GM21717 (cell line): Measurements from ENCODE around the gene DCXR.

Source experiments
- ATAC-seq: cut with Tn5 transposase; IDR thresholded peaks from one replicate; pipeline ENCODE4 v1.9.1; 2021; ENCODE audit warnings: mild to moderate bottlenecking, moderate library complexity; ENCODE audit not compliant: unreplicated experiment

DCXR gene

DNA sequence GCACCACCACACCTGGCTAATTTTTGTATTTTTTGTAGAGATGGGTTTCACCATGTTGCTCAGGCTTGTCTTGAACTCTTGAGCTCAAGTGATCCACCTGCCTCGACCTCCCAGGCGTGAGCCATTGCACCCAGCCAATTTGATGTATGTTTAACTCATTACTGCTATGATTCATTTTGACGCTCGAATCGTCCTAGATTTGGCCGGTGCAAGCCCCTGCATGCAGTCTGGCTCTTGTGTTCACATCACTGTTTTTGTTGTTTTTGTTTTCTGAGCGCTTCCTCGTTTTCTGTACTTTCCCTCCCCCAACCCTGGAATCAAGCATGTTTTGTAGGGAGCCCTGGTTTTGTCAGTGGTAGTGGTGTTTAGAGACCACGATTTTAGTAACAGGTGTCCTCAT lies 35.9 kb upstream of the DCXR start:
- no peak for ATAC-seq

DNA sequence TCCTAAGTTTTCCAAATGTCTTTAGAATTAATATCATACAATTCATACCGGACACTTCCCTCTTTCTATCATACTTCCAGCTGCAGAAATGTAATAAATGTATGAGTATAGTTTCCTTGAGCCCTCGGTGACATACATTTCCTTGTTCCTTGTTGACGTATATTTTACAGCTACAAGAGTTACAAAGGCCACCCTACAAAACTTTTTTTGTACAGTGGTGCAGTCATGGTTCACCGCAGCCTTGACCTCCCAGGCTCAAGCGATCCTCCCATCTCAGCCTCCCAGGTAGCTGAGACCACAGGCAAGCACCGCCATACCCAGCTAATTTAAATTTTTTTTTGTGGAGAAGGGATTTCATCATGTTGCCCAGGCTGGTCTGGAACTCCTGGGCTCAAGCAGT lies 35.3 kb upstream of the DCXR start:
- no peak for ATAC-seq

DNA sequence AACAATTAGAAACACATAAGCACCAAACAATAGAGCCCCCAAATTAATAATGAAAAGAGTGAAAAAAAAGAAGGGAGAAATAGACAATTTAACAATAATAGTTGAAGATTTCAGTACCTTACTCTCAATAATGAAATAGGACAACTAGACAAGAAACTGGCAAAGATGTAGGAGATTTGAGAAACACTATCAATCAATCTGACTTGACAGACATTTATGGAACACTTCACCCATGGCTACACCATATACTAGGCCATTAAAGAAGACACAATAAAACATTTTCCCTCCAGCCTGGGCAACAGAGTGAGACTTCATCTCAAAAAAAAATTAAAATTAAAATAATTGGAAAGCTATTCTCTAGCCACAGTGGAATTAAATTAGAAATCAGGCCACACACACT lies 33.1 kb upstream of the DCXR start:
- ATAC-seq, result no peak

DNA sequence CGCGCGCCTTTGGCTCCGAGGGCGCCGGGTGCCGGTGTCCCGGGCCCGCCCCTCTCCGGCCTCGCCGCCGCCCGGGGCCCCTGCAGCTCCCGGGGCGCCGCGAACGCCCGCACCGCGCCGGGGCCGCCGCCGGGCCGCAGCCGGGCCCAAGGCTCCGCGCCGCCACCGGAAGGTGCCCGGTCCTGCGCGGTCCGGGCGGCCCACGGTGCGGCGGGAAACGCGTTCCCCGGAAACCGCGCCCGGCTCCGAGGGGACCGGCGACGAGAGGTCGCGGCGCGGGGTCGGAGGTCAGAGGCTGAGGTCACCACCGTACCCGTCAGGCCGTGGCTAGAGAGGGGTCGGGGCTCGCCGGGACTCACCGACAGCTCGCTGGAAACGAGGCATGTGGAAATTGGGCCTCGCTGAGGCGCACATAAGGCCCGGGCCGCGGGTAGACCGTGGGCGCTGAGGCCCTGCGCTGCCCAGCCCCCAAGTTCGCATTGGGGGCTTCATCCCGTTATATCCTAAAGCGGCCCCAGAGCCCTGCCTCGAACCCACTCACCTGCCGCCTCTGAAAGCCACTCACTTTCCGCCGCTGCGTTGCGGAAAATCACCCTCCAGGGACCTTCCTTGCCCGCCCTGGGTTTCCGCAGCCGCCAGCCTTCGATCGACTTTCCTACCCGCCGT lies 28.3 kb upstream of the DCXR start, which contains the start of gene DUS1L:
Gene DUS1L (minus strand): TSS at position 167 of the 666 bp plus-strand sequence. CDS start 745 bp downstream, outside the sequence.
- no peak for ATAC-seq

DNA sequence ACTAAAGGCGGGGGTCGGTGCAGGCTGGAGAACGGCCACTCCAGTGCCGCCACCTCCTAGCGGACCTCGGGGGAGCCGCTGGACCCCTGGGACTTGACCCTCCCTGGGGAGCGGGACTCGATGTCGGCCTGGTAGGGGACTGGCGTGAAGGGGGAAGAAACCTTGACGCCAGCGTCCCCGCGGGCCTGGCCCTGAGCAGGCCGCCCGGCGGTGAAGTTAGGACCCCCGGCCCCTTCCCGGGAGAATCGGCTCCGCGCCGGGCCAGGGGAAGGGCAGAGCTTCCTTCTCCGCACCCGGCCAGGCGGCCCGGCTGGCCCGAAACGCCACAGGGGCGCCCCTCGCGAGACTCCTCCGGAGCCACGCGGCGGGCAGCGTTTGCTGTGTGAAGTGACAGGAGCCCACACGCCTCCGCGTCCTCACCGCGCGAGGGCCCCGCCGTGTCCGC lies 27.7 kb upstream of the DCXR start:
- ATAC-seq, result no peak

DNA sequence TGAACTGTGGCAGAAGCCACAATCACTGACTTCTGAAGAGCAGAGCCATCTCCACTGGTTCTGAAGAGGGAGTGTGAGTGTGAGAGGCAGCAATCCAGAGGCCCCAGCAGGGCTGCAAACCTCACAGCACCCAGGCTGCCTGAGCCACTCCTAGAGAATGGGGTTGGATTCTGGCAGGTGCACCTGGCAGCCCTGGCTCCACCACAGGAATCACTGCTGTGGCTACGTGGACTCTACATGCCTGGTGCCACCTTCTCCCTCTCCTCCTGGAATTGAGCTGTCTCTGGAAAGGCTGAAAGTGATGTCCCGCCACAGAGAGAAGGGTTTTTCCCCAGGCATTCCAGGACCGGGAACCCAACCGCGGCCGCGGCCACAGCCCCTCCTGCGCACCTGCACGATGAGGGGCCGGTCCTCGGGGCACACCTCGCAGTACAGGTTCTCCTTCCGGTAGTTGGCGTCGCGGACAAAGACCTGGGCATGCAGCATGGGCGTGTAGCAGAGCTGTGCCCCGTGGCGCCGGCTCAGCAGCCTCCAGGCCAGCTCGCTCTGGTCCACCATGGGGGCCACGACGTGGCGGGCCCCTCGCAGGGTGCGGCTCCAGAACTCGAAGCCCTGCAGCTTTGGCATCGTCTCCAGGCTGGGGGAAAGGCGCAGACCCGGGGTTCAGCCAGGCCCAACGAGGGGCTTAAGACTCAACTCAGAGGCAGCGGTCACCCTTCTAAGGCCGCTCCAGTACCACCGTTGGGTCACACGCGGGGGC lies 27.1 kb upstream of the DCXR start:
- ATAC-seq, result no peak

DNA sequence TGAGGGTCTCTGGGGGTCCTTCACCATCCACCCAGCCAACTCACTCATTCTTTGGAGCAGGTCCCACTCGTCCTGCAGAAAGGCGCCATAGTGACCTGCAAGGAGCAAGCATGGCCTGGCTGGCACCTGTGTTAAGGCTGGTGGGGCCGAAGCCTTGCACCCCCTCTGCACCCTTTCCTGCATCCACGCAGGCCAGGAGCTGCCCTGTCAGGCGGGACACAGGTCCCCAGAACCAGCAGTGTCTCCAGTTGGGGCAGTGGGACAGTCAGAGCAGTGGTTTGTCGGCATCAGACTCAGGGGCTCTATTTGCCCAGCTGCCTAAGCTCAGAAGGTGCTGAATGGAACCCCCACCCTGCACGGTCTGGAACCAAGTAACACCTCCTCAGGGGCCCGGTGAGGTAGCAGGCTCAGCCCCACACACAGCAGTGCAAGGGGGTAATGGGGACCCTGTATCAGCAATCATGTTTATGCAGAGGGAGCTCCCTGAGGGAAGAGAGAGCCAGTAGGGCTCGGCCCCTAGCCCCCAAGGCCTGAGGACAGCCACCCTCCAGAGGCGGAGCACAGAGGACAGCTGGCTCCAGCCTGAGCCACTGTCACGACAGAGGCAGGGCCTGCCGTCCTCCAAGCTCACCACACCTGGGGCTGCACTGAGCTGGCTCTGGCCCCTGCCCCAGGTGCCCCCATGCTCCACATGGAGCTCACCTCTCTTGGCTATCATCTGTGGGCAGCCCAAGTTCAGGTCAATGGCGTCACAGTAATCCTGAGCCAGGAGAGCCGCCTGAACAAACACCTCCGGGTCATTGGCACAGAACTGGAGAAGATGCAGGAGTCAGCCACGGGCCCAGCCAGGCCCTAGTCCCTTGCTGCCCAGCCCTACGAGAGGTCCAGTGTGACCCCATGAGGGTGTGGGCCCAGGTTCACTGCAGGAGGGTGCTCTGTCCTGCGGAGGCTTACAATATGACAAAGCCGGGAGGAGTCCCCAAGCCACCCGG lies 26.2 kb upstream of the DCXR start:
- no peak for ATAC-seq

DNA sequence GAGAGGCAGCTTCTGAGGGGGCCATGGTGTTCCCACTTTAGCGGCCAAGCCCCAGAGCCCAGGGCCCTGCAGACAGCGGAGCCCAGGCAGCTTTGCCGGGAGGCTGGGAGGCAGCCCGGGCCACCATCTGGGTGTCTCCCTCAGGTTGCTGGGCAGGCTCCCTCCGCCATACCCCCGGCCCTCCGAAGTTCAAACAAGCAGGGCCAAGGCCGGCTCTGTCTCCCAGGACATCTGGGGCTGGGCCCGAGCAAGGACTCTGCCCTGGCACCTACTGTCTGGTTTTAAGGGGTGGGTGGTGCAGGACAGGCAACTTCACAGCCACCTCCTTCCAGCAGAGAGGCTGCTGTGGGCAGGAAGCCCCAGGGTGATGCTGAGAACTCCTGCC lies 25.5 kb upstream of the DCXR start:
- no peak for ATAC-seq

DNA sequence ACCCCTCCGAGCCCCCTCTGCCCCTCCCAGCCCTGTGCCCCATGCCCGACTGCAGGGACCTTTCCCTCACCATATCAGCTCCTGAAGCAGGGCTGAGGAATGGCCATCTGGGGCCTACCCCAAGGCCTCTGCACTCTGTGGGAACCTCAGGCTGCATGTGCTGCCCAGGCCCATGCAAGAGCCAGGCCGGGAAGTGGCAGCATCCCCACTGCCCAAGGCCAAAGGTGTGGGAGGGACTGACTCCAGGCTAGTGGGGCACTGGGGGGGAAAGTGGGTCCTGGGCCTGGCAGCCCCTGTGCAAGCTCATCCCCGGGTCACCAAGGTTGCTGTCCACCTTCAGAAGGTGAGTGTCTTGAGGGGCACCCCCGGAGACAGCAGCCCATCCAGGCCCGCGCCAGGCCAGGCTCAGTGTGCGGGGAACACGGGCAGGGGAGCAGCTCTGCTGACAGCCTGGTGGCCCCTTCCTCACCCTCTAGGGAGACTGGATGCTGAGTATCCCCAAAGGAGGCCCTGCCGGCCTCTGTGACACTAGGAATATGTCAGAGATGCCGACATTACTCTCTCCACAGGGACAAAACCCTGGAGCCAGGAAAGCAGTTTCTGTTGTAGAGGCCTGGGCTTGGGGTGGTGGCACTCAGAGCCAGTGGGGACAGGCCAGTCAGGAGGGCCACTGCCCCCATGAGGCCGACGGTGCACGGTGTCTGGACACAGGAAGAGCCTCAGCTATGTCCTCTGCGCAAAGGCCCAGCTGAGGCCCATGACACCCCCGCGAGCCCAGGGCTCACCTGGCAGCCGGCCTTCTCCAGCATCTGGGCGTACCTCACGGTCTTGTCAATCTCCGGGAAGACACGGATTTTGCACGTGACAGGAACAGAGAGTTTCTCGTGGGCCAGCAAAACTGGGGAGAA lies 24.8 kb upstream of the DCXR start:
- ATAC-seq, result no peak

DNA sequence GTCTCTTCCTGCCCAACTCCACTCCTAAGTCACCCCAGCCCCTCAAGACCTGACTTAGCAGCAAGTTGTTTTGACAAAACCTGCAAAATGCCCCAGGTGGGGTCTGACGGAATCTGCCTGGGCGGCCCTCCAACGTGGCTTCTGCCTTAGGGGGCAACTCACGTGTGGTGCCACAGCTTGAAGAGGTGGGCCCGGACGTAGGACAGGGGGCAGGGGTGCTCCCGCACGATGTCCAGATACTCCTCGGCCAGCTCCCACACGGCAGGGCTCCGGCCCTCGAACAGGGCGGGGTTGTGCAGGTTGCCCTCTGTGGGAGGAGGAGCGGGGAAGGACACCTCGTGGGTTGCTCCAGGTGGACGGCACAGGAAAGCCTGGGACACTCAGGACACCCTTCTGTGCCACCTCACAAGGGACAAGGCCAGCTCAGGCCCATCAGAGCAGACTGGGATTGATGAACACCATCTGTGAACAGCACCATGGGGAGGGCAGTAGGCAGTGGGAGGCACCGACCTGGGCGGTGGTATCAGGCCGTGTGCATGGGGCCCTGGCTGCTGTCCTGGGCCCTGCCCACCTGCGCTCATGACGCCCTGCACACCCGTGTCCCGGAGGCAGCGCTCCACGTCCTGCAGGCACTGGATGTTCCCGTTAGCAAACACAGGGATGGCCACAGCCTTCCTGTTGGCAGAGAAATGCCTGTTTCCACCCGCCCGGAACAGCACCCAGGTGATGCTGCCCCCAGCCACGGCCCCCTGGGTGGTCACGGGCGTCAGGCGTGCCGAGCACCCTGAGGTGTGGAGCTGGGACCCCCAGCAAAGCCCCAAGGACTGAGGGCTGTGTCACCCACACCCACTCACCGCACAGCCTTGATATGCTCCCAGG lies 23.8 kb upstream of the DCXR start:
- no peak for ATAC-seq

DNA sequence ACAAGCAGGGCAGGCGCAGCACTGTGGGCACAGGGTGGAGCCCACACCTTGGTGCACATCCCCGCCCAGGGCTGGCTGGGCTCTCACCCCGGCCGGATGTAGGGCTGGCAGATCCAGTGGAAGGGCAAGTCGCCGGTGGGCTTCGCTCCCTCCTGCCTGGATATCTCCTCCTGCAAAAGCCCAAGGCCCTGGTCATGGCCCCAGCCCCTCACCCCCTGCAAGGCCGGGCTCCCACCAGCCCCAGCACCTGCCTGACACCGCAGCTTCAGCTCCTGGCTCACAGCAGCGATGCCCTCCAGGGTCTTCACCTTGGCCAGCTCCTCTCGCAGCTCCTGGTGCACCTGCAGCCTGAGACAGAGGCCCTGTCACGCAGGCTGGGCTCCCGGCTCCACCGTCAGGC lies 23.1 kb upstream of the DCXR start:
- ATAC-seq, result no peak

DNA sequence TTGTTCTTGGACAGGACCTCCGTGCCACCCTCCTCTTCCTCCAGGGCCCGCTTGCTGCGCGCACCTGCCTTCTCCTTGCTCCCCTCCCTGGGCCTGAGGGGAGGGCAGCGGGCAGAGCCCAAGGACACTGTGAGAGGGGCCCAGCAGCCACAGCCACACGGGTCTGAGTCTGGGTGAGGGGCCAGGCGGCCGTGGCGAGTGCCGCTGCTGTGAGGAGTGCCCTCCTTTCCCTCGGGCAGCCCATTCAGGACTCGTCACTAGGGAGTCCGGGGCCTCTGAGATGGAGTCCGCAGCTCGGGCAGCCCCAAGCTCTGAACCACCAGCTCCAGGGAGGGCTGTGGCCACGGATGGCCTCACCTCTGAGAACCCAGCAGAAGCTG lies 22.5 kb upstream of the DCXR start:
- ATAC-seq, result no peak

DNA sequence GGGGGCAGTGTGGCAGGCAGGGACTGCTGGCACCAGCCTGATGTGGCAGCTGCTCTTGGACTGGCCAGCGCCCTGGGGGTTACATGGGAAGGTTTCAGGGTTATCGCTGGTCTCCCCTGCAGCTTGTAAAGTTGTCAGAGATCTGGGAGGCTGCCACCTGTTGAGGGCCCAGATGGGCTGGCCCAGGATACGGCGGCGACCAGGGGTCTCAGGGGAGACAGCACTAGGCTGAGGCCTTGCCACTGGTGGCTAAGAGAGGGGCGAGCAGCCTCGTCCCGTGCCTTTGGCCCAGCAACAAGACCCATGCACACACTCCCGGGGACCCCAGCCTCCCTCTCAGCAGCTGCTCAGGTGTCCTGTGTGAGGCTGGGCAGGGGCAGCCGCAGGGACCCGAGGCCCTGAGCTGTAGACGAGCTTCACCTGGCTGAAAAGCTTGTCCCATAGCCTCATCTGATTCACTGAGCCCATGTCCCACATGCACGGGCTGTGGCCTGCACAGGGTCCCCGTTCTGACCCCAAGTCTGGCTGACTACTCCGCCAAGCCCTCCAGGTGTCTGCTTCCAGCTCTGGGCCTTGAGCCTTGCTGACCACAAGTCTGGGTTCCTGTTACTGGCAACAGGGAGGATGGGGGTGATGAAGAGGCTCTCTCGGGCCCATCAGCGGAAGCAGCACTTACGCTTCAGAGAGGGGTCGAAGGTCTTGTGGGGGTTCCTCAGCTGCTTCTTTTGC lies 21.9 kb upstream of the DCXR start:
- ATAC-seq, result no peak

DNA sequence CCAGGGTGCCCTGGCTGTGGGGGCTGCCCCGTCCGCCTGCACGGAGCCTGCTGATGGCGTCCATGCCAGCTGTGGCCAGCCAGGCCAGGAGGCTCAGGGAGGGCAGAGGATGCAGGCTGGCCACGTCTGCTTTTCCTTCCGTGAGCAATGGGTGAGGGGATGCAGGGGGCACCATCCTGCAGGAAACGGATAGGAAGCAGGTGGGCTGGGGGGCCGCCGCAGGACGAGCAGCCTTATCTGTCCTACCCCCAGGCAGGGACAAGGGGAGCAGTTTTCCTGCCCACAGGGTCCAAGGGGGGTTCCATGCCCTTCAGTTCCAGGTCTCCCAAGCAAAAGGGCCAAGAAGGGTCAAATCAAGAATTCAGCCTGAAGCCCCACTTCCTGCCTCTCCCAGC lies 21.4 kb upstream of the DCXR start:
- no peak for ATAC-seq

DNA sequence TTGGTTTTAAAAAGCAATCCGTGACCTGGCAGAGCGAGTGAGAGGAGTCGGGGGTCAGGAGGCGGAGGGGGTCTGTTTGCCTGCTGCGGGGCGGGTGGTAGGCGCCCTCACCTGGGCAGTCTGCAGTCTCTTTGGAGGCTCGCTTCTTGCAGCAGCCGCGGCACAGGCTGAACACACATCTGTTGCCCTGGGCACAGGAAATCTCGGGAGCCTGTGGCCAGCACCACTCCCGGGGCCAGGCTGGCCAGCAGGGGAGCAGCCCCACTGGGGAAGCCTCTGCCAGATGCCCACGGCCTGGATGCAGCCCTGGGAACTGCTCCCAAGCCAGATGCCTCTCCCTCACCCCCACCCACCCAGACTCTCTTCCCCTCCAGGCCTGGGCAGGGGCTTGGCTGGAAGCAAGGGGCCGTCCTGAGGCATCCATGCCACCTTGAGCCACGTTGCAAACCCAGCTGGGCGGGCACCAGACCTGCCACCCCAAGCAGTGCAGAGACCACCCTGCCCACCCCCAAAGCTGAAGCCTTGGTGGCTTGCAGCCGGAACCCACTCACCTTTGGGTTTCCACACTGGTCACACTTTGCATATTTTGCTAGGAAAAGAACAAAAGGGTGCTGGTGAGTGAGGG lies 20.8 kb upstream of the DCXR start:
- no peak for ATAC-seq

DNA sequence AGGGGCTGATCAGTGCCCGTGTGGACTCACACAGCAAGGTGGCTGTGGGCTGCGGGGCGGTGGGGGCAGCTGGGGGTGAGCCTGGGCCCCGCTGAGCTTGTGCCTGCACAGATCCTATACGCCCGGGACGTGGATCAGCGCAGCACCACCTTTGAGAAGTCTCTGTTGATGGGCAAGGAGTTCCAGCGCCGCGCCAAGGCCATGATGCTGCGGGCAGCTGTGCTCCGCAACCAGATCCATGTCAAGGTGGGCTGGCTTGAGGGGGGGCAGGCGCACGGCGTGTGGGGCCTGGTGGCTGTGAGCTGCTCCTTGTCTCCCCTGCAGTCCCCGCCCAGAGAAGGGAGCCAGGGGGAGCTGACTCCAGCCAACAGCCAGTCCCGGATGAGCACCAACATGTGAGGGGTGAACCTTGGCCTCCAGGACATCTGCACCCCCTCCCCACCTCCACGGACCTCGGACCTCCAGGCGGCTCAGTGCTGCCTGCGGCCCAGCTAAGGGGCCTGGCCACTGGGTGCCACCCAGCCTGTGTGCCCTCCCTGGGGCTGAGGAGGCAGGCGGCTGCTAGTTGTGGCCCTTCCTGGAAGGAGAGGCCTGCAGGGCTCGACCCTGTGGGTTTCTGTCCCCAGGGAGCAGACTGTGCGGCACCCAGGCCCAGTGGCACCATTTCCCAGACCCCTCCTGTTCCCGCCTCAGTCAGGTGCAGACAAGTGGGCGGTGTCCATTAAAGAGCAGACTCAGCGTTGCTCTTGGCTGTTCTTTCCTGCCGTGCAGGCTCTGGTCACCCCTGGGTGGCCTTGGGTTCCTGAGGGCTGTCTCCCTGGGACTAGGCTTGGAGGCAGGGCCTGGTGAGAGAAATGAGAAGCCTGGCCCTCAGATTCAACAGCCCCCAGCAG lies 19.5 kb upstream of the DCXR start:
- no peak for ATAC-seq
